GM15510 (cell line): ENCODE results near the gene TACC3.

ENCODE experiments used
- POLR2A ChIP-seq: IDR thresholded peaks from 3 replicates; pipeline ENCODE4 v1.6.1; 2011; ENCODE audit warnings: borderline replicate concordance; ENCODE audit not compliant: insufficient read length; ENCODE audit errors: extremely low read depth

Gene TACC3

GRCh38 chr4:1745165-1745564 lies 23.8 kb downstream of the TACC3 start:
- no peak for TF ChIP-seq POLR2A

- peak; percentile 12 for TF ChIP-seq POLR2A
These were observed 24.4 kb downstream of the TACC3 start for GRCh38 chr4:1745697-1746096.

DNA sequence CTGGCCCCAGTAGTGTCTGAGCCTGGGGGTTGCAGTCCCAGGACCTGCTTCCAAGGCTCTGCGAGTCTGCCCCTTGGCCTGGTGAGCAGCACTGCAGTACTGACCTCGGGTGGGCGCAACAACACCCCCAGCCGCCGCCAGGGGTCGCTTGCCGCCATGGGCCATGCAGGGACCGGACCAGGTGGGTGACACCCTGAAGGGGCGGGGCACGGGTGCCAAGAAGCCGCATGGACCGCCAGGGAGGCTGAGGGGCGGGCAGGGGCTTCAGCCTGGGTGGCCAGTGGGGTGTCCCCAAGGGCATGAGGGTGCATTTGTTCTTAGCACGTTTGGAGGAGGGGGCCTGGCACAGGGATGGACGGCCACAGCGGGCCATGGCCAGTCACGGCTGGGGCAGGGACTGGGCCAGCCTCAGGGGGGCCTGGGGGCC lies 25.0 kb downstream of the TACC3 start:
- no peak for TF ChIP-seq POLR2A

- TF ChIP-seq POLR2A: no peak
These were observed 25.7 kb downstream of the TACC3 start for GRCh38 chr4:1746919-1747602.

DNA sequence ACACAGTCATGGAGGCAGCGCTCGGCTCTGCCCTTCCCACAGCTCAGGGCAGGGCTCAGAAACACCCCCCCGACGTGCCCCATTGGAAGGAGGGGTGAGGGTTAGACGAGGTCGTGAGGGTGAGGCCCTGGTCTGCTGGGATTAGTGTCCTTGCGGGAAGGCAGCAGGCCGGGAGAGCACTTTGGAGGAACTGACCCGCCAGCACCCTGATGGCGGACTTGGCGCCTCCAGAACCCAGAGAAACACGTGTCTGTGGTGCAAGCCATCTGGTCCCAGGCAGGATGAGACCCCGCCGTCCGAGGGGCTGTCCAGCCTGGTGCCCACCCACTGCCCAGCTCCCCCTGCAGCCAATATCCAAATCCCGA lies 26.3 kb downstream of the TACC3 start:
- TF ChIP-seq POLR2A: no peak

DNA sequence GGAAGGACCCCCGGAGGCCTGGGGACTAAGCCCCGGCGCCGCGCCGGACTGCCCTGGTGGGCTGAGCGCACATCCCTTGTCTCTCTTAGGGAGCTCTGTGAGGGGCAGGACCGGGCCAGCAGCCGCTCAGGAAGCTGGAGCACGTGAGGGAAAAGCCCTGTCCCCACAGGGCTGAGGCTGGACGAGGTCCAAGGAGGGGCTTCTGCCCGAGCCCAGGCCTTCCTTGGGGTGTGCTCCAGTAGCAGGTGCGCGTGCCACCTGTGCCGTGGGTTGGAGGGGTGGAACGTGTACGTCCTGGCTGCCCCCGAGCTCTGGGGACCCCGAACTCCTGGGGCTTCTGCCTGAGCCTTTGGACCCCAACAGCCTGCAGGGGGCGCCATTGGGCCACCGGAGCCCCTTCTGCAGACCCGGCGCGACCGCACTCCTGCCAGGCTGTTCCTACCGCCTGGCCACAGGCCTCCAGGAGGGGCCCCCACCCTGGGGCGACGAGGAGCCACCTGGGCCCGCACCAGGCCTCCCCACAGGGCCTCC lies 27.2 kb downstream of the TACC3 start:
- no peak for TF ChIP-seq POLR2A

DNA sequence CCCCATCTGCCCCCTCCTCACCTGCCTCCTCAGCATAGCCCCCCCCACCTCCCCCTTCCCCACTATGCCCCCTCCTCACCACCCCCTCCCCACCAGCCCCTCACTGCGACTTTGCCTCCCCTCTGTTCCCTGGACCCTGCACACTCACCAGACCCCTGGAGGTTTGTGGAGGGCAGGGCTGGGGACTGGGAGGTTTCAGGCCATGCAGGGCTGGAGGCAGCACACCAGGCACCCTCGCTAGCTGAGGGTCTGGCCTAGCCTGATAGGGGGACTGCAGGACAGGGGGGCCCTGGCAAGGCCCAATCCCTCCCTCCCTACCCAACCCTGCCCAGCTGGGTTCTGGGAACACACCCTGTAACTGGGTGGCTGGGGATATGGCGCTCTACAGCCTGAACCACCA lies 28.0 kb downstream of the TACC3 start:
- no peak for TF ChIP-seq POLR2A

- TF ChIP-seq POLR2A: no peak
These were observed 28.5 kb downstream of the TACC3 start for GRCh38 chr4:1749826-1750225.

DNA sequence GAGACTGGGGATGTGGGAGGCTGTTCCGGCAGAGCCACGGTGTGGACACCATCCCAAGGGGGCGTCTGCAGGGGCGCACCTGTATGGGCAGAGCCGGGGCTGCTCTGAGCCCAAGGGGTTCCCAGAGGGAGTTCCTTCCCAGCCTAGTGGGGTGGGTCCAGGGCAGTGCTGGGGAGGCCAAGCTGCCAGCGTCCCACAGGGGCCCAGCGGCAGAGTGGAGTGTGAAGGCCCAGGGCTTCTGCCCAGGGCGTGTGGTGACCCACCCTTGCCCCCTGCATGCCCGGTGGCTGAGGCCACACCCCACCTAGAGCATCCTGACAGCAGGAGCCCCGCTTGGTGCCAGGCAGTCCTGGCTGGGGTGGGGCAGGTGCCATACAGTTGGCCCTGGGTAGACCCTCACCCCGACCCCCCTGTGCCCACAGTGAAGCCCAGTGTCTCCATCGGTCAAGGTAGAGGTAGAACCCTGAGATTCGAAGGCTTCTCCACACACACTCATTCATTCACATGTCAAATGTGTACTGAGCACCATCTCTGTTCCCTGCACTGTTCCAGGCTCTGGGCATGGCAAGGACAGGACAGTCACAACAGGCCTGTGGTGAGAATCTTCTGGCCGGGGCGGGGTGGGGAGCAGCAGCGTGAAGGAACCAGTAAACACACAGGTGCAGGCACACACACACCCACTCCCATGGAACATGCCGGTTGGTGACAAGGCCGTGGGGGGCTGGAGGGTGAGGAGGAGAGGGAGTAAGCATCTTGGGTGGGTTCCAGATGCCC lies 29.2 kb downstream of the TACC3 start:
- no peak for TF ChIP-seq POLR2A

DNA sequence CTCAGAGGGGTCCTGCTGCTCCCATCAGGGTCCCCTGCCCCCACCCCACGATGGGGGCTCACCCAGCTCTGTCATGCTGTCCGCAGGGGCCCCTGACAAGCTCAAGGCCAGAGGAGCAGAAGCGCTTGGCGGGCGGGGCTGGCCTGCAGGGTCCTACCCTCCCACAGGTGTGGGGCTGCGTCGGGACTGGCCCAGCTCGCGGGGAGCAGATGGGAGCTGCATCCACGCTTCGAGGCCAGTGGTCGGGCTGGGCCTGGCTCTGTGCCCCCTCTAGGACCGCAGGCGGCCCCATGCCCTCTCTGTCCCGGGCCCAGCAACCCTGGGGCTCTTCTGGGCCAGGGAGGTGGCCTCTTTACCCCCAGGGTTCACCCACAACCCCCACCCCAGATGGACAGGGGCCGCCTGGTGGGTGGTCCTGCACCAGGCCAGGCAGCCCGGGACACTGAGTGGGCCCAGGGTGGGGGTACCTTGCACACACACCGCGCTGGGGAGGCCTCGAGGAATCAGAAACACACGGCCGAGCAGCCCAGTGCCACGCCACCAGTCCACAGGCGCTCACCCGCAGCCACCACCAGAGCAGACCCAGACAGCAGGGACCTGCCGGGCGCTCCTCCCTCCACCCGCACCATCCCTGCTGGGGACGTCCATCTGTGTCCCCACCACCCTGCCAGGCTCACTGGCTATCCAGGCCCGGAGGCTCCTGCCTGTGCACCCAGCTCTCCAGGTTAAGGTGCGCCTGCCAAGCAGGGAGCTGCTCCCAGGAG lies 30.0 kb downstream of the TACC3 start:
- TF ChIP-seq POLR2A: no peak

- TF ChIP-seq POLR2A: no peak
These were observed 30.6 kb downstream of the TACC3 start for GRCh38 chr4:1751919-1752283.

DNA sequence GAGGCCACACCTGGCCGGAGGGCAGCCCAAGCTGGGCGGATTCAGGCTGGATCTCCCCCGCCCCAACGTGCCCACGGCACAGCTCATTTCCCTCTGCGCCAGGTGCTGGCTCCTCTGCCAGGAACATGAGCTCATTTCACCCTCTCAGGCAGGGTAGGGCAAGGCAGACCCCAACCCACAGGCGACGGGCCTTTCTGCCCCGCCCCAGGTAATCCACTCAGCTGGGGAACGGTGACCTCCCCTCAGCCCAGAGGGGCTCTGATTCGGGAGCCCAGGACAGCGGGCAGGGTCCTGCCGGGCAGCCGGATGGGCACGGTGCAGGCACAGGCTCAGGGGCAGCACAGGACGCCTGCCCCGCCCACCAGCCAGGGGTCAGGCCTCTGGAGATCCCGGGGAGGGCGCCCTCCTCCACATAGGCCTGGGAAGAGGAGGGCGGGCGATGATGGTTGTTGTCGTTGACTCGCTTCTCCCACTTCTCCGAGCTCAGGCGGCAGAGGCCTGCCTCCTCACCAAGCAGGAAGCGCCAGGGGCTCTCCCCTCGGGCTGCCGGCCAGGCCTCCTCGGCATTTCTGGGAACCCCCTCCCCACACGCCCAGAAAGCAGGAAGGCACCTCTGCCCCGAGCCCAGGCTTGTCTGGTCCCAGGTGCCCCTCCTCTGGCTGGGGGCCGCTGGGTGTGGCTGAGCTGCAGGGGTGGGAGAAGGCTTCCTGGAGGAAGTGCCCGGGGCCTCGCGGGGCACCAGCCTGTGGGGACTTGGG lies 31.1 kb downstream of the TACC3 start:
- TF ChIP-seq POLR2A: no peak

- no peak for TF ChIP-seq POLR2A
These were observed 32.0 kb downstream of the TACC3 start for GRCh38 chr4:1753294-1753696.

- no peak for TF ChIP-seq POLR2A
These were observed 32.5 kb downstream of the TACC3 start for GRCh38 chr4:1753697-1754311.
